ENCODE data around the gene ARID1B.
"Not testable (repeated sequence)": the region's sequence is repeated elsewhere in the genome, so short reads cannot be mapped to it uniquely, and the experiment has no call there.

The ARID1B gene

GRCh38 chr6:157034436-157035230 lies 257.5 kb downstream of the ARID1B start:
- no peak for DNase-seq

GRCh38 chr6:157035546-157035945 lies 258.4 kb downstream of the ARID1B start:
- DNase-seq = no peak

- DNase-seq = no peak
Measured at GRCh38 chr6:157036245-157036711, 259.1 kb downstream of the ARID1B start.

- DNase-seq = no peak
Measured at GRCh38 chr6:157037165-157037564, 260.0 kb downstream of the ARID1B start.

GRCh38 chr6:157038610-157039009 lies 261.4 kb downstream of the ARID1B start:
- no peak for DNase-seq

- not testable (repeated sequence) for DNase-seq
Measured at GRCh38 chr6:157039639-157040038, 262.5 kb downstream of the ARID1B start.

- no peak for DNase-seq
Measured at GRCh38 chr6:157040191-157040590, 263.0 kb downstream of the ARID1B start.

- DNase-seq = no peak
Measured at GRCh38 chr6:157045831-157046454, 268.8 kb downstream of the ARID1B start.

- no peak for DNase-seq
Measured at GRCh38 chr6:157046776-157047175, 269.6 kb downstream of the ARID1B start.

GRCh38 chr6:157047328-157047727 lies 270.1 kb downstream of the ARID1B start:
- no peak for DNase-seq

GRCh38 chr6:157047951-157048350 lies 270.8 kb downstream of the ARID1B start:
- DNase-seq = no peak

GRCh38 chr6:157049133-157049532 lies 272.0 kb downstream of the ARID1B start:
- DNase-seq = no peak

- DNase-seq = no peak
Measured at GRCh38 chr6:157050537-157051265, 273.5 kb downstream of the ARID1B start.

GRCh38 chr6:157054531-157054979 lies 277.4 kb downstream of the ARID1B start:
- peak; percentile 34 for DNase-seq

GRCh38 chr6:157055863-157056262 lies 278.7 kb downstream of the ARID1B start:
- no peak for DNase-seq

- DNase-seq = peak; percentile 67
Measured at GRCh38 chr6:157056275-157056674, 279.1 kb downstream of the ARID1B start.

GRCh38 chr6:157058574-157058973 lies 281.4 kb downstream of the ARID1B start:
- no peak for DNase-seq

- no peak for DNase-seq
Measured at GRCh38 chr6:157059781-157060180, 282.6 kb downstream of the ARID1B start.

- no peak for DNase-seq
Measured at GRCh38 chr6:157060440-157060952, 283.3 kb downstream of the ARID1B start.

- DNase-seq = no peak
Measured at GRCh38 chr6:157061770-157062594, 284.8 kb downstream of the ARID1B start.

- DNase-seq = no peak
Measured at GRCh38 chr6:157063176-157063905, 286.2 kb downstream of the ARID1B start.

GRCh38 chr6:157063923-157064322 lies 286.7 kb downstream of the ARID1B start:
- no peak for DNase-seq

Data from stimulated activated CD4-positive, alpha-beta T cell treated with anti-CD3 and anti-CD28 coated beads, Interleukin-15, amount 100 ng/mL, for 24 hours (primary cell).